PFSK-1 (cell line): ENCODE data around the gene MT1E.

Experiments used
- POLR2AphosphoS5 ChIP-seq: IDR thresholded peaks from 2 replicates; pipeline ENCODE4 v1.6.1; 2012; ENCODE audit warnings: low read depth, mild to moderate bottlenecking, control low read depth, low read length, moderate library complexity
- REST ChIP-seq, 2 experiments: IDR thresholded peaks; 2 replicates each; pipeline versions ENCODE4 v1.6.1 to v1.8.0; 2011 to 2012; ENCODE audit warnings: low read depth in 2 of 2, low read length in 2 of 2, control low read depth in 1 of 2, inconsistent platforms in 1 of 2, mild to moderate bottlenecking in 1 of 2, moderate library complexity in 1 of 2; ENCODE audit not compliant: insufficient read depth in 1 of 2
- SIN3A ChIP-seq: IDR thresholded peaks from 2 replicates; pipeline ENCODE4 v1.6.1; 2012; ENCODE audit warnings: mild to moderate bottlenecking, low read length, moderate library complexity, borderline replicate concordance; ENCODE audit not compliant: insufficient read depth
- TAF1 ChIP-seq: IDR thresholded peaks from 2 replicates; pipeline ENCODE4 v1.6.1; 2012; ENCODE audit warnings: low read length, control low read depth, borderline replicate concordance; ENCODE audit not compliant: insufficient read depth

GRCh38 chr16:56600398-56600999 is 25.1 kb upstream of the MT1E start:
- TF ChIP-seq POLR2AphosphoS5 = no peak
- no peak for TF ChIP-seq TAF1
- TF ChIP-seq REST (IDR thresholded peaks at IDR 0.05; ENCODE audit: insufficient read depth in 1 of 2, low read depth in 2 of 2, low read length in 2 of 2) = no peak
- no peak for TF ChIP-seq SIN3A
